GM19351 (cell line): ENCODE measurements around the gene POLA1.

ENCODE experiments used
- ATAC-seq: cut with Tn5 transposase; IDR thresholded peaks from one replicate; pipeline ENCODE4 v1.9.1; 2021; ENCODE audit warnings: mild to moderate bottlenecking, moderate library complexity; ENCODE audit not compliant: unreplicated experiment

Gene POLA1

DNA sequence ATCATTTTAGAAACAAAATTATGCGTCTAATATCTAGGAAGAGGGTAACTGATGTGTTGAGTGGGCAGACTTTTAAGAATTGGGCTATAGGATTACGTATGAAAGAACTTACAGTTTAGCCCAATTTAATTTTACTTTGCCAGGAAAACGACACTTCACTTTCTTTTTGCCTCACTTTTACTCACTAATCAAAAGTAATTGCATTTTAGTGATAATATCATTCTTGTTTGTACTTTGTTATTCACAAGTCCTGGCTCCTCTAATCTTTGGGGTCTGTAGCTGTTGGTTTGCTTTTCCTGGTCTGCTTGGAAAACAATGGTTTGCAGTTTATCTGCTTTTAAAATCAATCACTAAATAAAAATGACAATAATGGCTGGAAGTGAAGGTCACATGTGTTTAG is 325.0 kb downstream of the POLA1 start:
- no peak for ATAC-seq

DNA sequence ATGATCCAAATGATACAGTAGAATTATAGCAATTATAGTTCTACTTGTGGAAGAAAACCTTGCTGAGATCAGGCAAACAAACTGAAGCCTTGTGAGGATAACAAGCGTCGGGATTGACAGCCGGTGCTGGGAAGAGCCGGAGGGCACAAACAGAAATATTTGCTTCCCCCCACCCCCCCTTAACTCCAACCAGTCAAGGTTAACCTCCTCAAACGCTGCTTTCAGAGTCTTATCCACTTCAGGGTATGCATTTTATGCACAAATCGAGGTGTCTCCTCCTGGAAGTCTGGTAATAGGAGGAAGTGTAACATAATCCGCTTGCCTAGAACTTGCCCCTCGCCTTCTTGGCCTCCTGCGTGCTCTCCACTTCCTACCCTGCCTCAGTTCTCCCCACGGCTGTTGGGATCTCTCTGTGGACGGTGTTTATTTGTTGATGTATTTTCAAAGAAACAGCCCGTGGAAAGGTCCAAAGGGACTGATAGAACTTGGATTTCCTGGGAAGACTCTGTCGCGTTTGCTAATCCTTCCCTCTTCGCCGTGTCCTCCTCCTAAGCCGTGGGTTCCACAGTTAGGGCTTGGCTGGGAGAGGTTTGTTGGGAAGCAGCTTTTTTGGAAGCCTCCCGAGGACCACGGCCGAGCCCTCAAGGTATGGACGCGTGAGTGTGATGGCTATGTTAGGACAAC is 326.1 kb downstream of the POLA1 start:
- ATAC-seq = no peak

DNA sequence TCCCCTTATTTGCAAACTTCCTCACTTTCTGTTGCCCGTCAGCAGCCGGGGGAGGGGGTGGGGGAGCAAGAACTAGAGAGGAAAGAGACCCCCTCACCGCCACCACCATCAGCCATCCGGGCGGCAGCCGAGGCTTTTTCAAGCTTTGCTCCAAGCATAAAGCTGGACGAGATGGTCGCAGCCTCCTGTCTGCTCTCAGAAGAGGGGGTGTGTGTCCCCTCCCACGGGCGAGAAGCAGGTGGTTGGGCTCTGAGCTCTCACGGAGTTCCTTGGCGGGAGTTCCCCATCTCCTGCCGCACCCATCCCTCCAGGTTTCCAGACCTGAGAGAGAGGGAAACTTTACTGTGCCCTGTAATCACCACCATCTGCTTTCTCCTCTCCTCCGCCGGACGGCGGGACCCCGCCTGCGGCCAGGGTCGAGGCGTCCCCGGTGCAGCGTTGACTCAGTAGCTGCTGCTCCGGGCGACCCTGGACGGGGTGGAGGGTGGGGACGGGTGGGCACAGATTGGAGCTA is 326.7 kb downstream of the POLA1 start:
- ATAC-seq = peak; percentile 24

DNA sequence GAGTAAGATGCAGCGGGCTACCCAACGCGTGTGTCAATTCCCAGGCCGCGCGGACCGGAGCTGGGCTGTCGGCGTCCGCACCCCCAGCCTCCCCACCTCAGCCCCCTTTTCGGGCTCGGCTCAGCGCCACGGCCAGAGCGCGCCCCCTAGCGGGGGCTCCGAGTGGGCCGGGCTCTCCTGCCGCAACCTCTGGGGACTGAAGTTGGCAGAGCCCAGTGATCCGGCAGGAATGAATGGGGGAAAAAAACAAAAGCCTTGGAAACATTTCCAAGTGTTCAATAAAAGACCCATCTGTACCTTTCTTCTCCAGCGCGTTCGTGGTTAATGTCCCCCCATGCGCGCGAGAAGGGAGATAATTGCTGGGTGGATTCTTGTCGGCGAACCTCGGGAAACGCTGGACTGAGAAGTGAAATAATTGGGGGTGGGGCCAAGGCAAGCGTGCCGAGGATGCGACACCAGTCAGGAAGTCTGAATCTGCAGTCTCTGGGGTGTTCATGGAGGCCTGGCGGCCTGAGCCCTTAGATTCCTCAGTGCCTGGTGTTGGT is 327.3 kb downstream of the POLA1 start:
- ATAC-seq = peak; percentile 57

DNA sequence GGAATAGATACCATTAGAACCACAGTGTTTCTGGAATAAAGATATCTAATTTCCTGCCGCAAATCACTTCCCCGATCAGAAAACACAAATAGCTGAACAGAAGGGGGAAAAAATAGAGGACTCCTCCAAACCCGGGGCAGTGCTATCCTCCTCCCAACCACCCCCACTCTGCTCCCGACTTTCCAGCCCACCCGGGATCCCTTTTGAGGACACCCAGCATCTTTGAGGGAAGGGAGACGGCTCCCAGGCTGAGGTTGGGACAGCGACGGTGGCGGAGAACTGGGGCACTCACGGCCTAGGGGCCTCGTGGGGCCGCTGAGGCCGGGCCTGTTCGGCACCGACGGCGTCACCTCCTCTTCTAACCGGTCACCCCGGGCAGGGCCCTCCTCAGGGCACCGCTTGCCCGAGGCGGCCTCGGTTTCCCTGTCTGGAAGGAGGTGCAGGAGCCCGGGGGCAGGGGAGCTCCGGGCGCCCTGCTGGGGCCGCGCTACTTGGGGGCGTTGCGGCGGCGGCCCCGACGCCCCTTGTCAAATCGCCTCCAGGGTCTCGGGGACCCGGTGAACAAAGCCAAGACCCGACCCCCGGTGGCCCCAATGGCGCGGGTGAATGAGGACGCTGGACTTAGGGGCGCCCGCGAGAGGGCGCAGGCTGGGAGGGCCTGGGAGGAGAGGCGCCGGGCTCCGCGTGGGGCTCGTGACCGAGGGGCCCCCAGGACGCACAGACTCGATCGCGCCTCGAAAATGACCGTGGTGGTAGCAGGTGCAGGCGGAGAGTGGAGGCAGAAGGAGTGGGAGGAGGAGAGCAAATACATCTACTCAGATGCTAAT is 329.0 kb downstream of the POLA1 start:
- no peak for ATAC-seq

DNA sequence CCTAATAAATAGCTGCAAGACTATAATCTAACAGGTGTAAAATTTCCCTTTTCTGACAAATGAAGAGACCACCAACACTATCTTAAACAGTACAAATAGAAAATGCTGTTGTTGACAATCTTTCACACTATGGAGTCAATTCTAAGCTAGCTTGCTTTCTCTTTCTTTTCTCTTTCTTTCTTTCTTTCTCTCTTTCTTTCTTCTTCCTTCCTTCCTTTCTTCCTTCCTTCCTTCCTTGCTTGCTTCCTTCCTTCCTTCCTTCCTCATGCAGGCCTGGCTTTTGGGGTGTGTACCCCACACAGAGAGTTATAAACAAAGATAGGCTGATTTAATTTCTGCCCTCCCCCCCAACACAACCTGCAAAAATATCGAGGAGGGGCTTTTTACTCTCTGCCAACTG is 330.2 kb downstream of the POLA1 start:
- no peak for ATAC-seq

DNA sequence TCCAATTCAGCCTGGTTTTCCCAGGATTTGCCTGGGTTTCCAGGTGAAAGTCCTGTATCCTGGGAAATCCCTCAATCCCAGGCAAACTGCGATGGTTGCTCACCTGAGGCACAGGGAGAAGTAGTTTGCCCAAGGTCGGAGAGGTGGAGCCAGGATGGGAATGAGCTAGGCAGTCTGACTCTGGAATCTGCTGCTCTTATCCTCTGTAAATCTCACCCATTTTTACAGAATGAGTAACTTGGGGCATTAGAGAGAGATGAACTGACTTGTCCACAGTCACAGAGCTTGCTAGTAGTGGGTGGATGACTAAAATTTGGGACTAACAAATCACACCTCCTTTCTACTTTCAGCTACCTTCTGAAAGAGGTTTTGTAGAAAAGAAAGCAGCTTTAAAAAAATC is 331.9 kb downstream of the POLA1 start:
- no peak for ATAC-seq

DNA sequence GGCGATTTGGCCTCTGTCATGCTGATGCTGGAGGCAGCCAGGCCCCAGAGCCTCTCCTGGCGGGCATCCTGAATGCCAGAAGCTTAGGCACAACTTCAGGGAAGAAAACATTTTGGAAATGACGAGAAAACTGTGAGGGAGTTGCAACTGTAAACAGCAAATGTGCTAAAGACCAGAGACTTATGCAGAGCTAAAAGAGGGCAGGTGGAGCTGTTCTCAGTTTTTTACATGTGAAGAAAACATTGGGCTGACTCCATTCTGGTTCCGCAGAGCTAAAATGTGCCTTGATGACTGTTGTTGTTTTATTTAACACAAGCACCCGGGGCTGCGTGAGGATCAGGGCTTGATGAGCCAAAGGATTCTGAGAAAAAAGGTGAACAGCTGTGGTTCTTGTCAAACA is 332.9 kb downstream of the POLA1 start:
- ATAC-seq = no peak

DNA sequence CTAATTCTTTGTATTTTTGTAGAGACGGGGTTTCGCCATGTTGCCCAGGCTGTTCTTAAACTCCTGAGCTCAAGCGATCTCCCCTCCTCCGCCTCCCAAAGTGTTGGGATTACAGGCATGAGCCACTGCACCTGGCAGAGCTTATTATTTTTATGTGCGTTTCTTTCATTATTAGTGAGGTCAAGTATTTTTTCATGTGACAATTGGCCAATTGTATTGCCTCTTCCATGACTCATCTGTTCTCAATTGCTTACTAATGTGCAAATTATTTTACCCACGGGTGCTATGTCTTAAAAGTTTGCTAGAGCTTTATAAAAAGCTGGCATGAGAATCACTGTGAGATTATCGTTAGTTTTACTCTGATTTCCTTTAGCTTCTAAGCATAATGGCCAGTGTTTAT is 335.0 kb downstream of the POLA1 start:
- no peak for ATAC-seq

DNA sequence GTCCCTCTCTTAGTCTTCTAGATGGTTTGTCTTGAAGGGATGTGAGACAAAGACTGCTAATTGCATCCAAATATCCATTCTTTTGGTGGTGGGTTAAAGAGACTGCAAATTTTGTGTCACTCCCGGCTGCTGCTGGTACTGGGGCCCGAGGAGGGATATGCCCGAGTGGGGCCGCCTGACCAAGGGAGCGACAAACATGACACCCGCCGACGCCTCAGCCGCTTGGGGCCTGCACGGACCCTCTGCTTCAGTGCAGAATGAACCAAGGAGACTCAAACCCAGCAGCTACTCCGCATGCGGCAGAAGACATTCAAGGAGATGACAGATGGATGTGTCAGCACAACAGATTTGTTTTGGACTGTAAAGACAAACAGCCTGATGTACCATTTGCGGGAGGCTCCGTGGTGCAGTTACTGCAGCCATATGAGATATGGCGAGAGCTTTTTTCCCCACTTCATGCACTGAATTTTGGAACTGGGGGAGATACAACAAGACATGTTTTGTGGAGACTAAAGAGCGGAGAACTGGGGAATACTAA is 335.6 kb downstream of the POLA1 start:
- no peak for ATAC-seq

DNA sequence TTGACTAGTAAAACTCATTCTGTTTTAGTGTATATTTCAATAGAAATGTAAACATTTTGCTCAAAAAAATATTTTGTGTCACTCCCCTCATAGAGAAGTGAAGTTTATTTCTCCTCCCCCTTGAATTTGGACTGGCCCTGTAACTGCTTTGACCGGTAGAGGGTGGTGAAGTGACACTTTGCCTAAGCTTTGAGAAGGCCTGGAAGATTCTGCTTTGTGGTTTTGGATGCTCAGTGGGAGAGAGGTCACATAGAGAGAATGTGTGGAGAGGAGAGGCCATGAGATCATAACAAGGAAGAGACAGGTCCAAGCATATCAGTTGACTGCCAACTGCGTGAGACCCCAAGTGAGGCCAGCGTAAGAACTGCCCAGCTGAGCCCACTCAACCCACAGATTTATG is 341.2 kb downstream of the POLA1 start:
- ATAC-seq = no peak

DNA sequence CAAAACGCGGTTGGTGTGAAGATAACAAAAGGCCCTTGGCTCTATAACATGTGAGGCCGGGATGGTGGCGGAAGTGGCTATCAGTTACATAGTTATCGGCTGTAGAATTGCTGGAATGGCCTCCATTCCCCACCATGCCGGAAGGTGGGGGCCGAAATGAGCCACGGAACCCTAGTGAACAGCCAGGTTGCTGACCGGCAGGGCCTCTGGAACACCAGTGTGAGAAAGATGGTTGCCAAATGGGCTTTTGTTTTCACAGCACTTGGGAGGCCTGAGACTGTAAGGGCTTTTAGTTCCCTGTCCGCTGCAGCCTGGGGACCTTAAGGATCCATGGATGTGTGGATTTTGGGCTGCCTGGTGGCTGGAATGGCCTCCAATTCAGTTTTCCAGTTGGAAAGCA is 345.3 kb downstream of the POLA1 start:
- no peak for ATAC-seq

DNA sequence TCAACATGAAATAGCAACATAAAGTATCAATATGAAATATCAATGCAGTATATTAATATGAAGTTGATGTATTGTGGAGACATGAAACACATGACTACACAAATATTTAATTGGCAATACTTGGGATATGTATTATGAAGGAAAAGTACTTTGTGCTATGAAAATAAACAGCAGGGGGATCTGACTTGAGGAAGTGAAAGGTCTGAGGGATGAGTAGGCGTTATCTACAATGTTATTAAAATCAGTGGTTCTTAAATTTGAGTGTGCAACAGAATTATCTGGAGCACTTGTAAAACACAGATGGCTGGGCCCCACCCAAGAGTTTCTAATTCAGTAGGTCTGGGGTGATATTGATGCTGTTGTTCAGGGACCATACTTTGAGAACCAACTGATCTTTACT is 349.5 kb downstream of the POLA1 start:
- ATAC-seq = peak; percentile 47
